HUES48 (cell line): Measurements from ENCODE around the gene RANBP3L.

Source experiments
- H3K27ac ChIP-seq: one replicate; pipeline ENCODE4 v1.7.0; 2013; ENCODE audit warnings: low read depth, low read length, inconsistent platforms
- H3K27me3 ChIP-seq: 2 replicates; pipeline ENCODE4 v1.6.1; 2013; ENCODE audit warnings: mild to moderate bottlenecking, low read length; ENCODE audit not compliant: control insufficient read depth, insufficient read depth
- H3K36me3 ChIP-seq: 2 replicates; pipeline ENCODE4 v1.6.1; 2013; ENCODE audit warnings: low read length; ENCODE audit not compliant: control insufficient read depth, insufficient read depth
- H3K4me1 ChIP-seq: 2 replicates; pipeline ENCODE4 v1.6.1; 2013; ENCODE audit warnings: mild to moderate bottlenecking, low read length; ENCODE audit not compliant: control insufficient read depth, insufficient read depth
- H3K4me3 ChIP-seq: 2 replicates; pipeline ENCODE4 v1.5.1; 2013; ENCODE audit warnings: mild to moderate bottlenecking, low read depth, low read length
- H3K9ac ChIP-seq: 2 replicates; pipeline ENCODE4 v1.6.1; 2013; ENCODE audit warnings: mild to moderate bottlenecking, low read depth, low read length, moderate library complexity
- H3K9me3 ChIP-seq: 2 replicates; pipeline ENCODE4 v1.6.1; 2013; ENCODE audit warnings: low read length; ENCODE audit not compliant: control insufficient read depth, insufficient read depth

Gene RANBP3L

DNA sequence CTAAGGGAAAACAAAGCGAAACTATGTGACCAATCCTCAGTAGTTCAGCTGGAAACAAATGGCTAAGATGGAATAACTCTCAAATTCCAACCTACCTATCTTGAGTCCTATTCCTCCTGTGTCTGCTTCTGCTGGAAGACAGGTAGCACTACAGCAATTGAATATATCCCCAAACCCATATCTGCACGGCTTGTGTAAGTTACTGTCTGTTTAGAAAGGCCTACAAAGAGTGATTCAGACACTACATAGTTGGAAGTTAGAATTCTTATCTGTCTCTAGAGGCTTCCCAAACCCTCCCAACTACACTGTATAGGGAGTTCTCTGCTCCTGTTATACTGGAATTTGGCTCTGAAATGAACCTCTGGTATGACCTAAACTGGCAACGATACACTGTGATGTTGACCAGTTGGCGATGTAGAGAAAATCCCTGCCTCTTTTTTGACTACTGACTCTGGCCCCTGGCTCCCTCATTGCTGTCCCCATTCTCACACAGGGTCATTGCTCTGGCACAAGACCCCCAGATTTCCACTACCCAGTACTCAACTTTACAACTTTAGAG is 37.4 kb downstream of the RANBP3L start:
- no peaks in the 10 kb centered on the region for H3K36me3 ChIP-seq
- no peaks in the 10 kb centered on the region for H3K9me3 ChIP-seq
- H3K27ac ChIP-seq: no peak overlapping the region
- H3K4me1 ChIP-seq: no peaks in the 10 kb centered on the region
- no peaks in the 10 kb centered on the region for H3K27me3 ChIP-seq
- no peak overlapping the region for H3K9ac ChIP-seq
- no peak overlapping the region for H3K4me3 ChIP-seq

DNA sequence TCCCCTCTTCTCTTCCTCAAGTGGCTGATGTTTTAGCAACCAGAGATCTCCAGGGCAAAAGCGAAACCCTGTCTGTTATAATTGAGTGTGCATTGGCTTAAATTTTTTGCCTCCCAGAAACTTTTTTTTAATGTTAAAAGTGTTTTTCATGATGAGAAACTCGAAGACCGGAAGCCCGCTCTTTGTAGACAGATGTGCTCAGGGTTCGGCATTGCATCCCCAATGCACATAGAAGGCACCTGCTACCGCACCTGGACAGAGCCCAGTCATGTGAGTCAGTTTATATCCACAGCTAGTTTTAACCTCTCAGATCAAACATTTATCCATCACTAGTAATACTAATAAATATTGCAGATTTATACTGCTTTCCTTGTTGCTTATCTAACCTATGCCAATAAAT is 40.5 kb downstream of the RANBP3L start:
- no peak overlapping the region for H3K9ac ChIP-seq
- H3K27ac ChIP-seq: no peak overlapping the region
- H3K36me3 ChIP-seq: no peaks in the 10 kb centered on the region

DNA sequence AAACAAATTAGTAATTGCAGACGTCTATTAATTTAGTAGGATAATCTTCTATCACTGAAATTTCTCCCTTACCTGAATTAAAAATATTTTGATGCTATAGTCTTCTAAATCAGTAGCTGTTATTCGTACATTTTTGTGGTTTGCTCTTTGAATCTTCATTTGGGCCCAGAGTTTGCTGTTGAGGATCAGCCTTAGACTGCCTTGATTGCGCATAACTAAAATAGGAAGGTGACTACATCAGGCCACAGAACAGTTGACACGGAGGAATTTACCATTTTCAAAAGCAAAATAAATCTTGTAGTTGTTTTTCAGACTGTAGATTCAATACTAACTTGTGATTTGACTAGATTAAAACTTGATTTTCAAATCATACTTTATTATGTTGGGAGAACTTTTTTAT is 48.1 kb downstream of the RANBP3L start:
- Histone ChIP-seq H3K4me1 (no peaks in the 10 kb centered on the region), H3K27me3 (no peaks in the 10 kb centered on the region), H3K9me3 (no peaks in the 10 kb centered on the region), H3K4me3 (no peak overlapping the region), H3K36me3 (no peaks in the 10 kb centered on the region), H3K27ac (no peak overlapping the region), H3K9ac (no peak overlapping the region)

More for the DNA sequence above, 40.5 kb downstream of the RANBP3L start:
- Histone ChIP-seq H3K9me3 (no peaks in the 10 kb centered on the region), H3K4me3 (no peak overlapping the region), H3K27me3 (no peaks in the 10 kb centered on the region), H3K4me1 (no peaks in the 10 kb centered on the region)

- no peaks in the 10 kb centered on the region for H3K36me3 ChIP-seq
- H3K4me3 ChIP-seq: no peak overlapping the region
- no peak overlapping the region for H3K27ac ChIP-seq
- H3K9ac ChIP-seq: no peak overlapping the region
- H3K9me3 ChIP-seq: no peaks in the 10 kb centered on the region
- no peaks in the 10 kb centered on the region for H3K27me3 ChIP-seq
- no peaks in the 10 kb centered on the region for H3K4me1 ChIP-seq
These were observed 48.9 kb downstream of the RANBP3L start for GRCh38 chr5:36252722-36253365.

GRCh38 chr5:36251218-36251617 is 50.5 kb downstream of the RANBP3L start:
- no peaks in the 10 kb centered on the region for H3K36me3 ChIP-seq
- no peaks in the 10 kb centered on the region for H3K27me3 ChIP-seq
- H3K9me3 ChIP-seq: no peaks in the 10 kb centered on the region
- H3K27ac ChIP-seq: no peak overlapping the region
- H3K9ac ChIP-seq: no peak overlapping the region
- no peaks in the 10 kb centered on the region for H3K4me1 ChIP-seq
- H3K4me3 ChIP-seq: no peak overlapping the region

GRCh38 chr5:36250427-36250826 is 51.3 kb downstream of the RANBP3L start:
- H3K27ac ChIP-seq: no peak overlapping the region
- no peaks in the 10 kb centered on the region for H3K27me3 ChIP-seq
- H3K4me1 ChIP-seq: no peaks in the 10 kb centered on the region
- no peak overlapping the region for H3K4me3 ChIP-seq
- no peaks in the 10 kb centered on the region for H3K9me3 ChIP-seq
- H3K36me3 ChIP-seq: no peaks in the 10 kb centered on the region
- H3K9ac ChIP-seq: no peak overlapping the region

- Histone ChIP-seq H3K4me1 (no peaks in the 10 kb centered on the region), H3K4me3 (no peak overlapping the region)
These were observed 55.5 kb downstream of the RANBP3L start for GRCh38 chr5:36246036-36246800.

DNA sequence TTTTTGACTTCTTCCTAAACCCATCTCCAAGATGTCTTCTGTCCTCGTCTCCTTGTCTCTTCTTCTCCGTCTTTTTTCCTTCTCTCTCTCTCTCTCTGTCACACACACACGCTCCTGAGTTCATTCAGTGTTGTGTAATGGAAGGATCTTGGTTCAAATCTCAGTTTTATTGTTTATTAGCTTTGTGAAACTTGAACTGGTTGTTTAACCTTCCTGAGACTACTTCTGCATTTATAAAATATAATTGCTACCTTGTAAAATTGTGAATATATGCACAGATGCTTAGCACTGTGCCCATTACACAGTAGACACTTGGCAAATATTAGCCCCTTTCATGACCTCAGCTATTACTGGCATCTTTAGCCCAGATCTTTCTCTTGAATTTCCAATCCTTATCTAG is 57.6 kb downstream of the RANBP3L start:
- Histone ChIP-seq H3K4me3 (no peak overlapping the region), H3K27ac (no peak overlapping the region), H3K27me3 (peaks cover 12% of the 10 kb centered on the region), H3K9me3 (peaks cover 4% of the 10 kb centered on the region; the same call in 1 of the 2 replicates), H3K36me3 (no peaks in the 10 kb centered on the region), H3K9ac (no peak overlapping the region), H3K4me1 (peaks cover 17% of the 10 kb centered on the region)

More at GRCh38 chr5:36246036-36246800, 55.5 kb downstream of the RANBP3L start:
- Histone ChIP-seq H3K27ac (no peak overlapping the region), H3K27me3 (peaks cover 12% of the 10 kb centered on the region), H3K9ac (no peak overlapping the region), H3K9me3 (peaks cover 4% of the 10 kb centered on the region; the same call in 1 of the 2 replicates), H3K36me3 (no peaks in the 10 kb centered on the region)

GRCh38 chr5:36243653-36244052 is 58.0 kb downstream of the RANBP3L start:
- H3K4me1 ChIP-seq: peaks cover 21% of the 10 kb centered on the region
- H3K27me3 ChIP-seq: peaks cover 12% of the 10 kb centered on the region
- no peak overlapping the region for H3K27ac ChIP-seq
- H3K36me3 ChIP-seq: no peaks in the 10 kb centered on the region
- H3K9ac ChIP-seq: no peak overlapping the region
- no peak overlapping the region for H3K4me3 ChIP-seq
- H3K9me3 ChIP-seq: peaks cover 4% of the 10 kb centered on the region; the same call in 1 of the 2 replicates

DNA sequence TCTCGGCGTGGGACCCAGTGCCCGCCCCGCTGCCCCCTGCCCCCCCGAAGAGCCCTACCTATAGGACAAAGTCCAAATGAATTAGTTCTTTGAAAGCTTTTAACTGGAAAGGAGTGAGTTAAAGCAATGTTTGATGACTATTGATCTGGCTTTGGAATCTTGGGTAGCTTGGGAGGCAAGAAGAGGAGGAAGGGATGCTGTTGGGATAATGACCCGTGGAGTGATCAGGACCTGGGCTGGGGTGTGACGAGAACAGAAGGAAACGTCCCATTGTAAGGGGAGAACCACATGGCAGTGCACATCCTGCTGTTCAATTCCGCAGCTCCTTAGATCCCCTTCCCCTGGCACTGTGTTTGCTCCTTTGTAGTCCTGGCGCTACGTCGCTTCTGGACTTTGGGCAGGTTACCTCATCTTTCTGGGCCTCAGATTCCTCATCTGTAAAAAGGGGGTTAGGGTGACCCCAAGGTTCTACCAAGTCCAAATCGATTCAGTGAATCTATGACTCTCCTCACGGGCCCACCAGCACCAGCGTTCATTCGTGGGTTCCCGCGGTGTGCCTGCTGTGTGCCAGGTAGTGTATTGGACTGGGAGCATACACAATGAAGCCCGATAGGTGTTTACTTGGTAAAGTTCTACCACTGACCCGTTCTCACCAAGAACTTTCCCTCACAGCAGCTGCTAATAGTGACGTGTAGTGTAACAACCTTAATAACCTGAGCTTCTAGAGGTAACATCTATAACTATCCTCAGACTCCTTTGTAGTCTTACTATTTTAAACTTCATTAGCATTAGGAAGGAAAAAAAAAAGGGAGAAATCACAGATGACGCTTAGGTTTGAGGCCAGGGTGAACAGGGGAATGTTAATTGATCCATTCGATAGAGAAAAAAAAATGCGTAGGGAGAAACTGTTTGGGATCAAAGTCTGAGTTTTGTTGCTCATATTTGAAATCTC is 58.9 kb downstream of the RANBP3L start:
- H3K4me1 ChIP-seq: peaks cover 25% of the 10 kb centered on the region
- H3K4me3 ChIP-seq: peak overlapping the region; percentile 76
- H3K27me3 ChIP-seq: peaks cover 12% of the 10 kb centered on the region
- peak overlapping the region; percentile 55 for H3K27ac ChIP-seq
- no peaks in the 10 kb centered on the region for H3K36me3 ChIP-seq
- peaks cover 4% of the 10 kb centered on the region; the same call in 1 of the 2 replicates for H3K9me3 ChIP-seq
- peak overlapping the region; percentile 51 for H3K9ac ChIP-seq
